Kidney tubule cell (primary cell): ENCODE results near the gene SLCO1A2.

ENCODE experiments used
- DNase-seq: peaks from one replicate; pipeline ENCODE4 v3.0.0-alpha.2; 2018; ENCODE audit warnings: low spot score

The SLCO1A2 gene

DNA sequence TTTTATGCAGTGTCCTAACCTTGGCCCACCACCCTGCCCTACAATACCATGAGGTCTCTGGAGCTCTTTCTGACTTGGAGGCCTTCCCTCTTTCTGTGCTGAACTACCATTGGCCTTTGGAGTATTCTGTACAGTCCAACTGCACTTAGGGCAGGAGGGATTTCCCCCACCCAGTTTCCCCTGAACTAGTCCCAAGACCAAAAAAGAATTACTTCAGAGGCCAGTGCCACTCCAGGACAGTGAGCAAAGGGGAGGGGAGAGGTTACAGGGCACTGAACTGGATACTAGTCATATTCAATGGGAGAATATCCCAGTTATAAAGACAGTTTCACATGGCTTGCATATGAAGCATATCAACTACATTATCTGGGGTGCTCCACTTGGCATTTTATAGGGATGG lies 6.1 kb downstream of the SLCO1A2 start:
- no peak for DNase-seq

- DNase-seq, result no peak
Observed at GRCh38 chr12:21324551-21324950, 10.2 kb downstream of the SLCO1A2 start.

DNA sequence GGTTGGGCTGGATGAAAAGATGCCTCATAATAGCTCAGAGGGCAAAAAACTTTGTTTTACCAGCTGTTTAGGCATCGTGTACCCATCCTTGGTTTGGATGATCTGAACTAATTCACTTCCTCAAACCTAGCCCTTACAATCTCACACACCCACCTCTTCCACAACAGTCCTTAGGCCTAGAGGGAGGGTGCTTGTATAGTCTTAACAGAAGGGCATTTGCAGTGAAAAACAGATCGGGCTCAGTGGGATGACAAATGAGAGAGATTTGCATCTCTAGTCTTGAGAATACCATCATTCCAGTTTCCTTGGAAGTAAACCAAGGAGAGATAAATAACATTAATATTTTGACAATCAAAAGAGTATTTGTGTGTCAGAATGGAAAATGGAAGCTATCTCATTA lies 11.0 kb downstream of the SLCO1A2 start:
- DNase-seq, result no peak

DNA sequence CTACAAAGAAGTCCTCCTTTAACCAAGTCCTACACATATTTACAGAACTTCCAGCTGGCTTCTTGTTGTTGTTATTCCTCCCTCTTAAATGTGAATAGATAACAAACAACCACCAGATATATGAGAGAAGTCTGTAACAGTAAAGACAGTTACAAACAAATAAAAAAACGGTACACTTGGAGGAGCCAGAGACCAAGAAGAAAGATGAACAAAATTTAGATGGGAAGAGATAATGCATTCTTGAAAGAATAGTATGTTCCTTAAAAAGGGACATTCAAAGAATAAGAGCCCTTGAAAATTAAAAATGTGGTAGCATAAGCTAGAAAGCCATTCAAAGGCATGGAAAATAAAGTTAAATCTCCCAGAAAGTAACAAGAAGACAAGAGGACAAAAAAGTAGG lies 25.9 kb downstream of the SLCO1A2 start:
- DNase-seq, result no peak

DNA sequence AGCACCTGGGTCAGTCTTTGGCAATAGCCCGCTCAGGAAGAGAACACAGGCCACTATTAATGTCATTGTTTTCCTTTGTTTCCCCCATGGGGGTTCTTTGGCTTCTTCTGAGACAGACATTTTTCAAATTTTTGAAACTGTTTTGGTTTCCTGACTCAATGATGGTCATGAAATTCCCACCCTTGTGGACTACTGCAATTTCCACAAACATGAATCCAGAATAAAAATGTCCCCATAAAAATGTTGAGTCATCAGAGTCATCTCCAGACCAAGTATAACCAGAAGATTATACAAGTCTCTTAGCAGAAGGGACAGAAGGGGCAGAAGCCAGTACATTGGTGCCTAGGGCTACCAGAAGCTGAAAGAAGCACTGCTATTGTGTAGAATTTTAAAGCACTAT lies 29.1 kb downstream of the SLCO1A2 start:
- no peak for DNase-seq

DNA sequence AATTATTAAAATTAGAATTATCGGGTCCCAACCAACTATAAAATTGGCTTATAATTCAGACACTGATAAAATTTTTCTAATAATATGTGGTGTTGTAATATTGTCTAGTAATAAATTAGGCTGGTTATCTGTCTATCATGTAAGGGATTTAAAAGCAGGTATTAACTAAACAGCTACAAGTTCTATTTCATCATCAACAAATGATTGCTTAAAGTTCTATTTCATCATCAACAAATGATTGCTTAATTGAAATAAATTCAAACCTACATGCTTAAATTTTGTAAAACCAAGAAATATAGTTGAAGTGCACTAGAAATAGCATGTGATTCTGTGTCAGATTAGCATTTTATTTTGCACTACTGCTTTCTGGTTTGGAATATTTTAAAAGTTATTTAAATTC lies 34.1 kb downstream of the SLCO1A2 start:
- DNase-seq, result no peak

- peak; percentile 20 for DNase-seq
Observed at GRCh38 chr12:21296751-21297406, 37.8 kb downstream of the SLCO1A2 start.

GRCh38 chr12:21296348-21296747 lies 38.4 kb downstream of the SLCO1A2 start:
- DNase-seq, result no peak

DNA sequence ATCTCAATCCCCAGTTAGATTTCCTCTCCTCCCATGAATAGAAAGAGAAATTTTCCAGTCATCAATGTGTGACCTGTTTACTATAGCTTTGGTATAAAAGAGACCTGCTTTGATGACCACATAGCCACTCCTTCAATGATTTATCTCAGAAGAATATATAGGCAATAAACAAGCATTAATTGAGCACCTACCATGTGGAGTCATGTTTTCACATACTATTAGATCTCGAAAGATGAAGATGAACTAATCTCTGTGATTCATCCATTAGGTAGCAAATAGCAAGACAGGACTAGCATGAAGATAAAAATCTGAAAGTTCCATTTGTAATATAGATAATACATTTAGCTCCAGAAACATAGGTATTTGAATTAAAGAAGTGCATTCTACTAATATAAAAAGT lies 40.5 kb downstream of the SLCO1A2 start:
- no peak for DNase-seq

DNA sequence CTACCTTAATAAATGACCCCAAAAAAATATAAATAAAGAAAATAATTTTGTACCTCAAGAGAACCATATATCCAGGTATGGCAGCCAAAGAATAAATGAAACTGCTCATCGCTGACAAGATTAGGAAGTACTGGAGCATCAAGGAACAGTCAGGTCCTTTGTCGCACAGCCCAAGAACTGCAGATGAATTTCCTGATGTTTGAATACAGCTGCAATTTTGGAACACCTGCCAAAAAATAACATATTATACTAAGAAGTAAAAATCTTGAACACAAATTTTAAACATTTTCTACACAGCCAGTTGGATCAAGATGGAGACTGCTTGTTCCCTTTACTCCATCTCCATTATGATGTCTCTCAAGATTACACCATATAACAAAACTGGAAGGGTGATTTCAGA lies 42.6 kb downstream of the SLCO1A2 start:
- no peak for DNase-seq

DNA sequence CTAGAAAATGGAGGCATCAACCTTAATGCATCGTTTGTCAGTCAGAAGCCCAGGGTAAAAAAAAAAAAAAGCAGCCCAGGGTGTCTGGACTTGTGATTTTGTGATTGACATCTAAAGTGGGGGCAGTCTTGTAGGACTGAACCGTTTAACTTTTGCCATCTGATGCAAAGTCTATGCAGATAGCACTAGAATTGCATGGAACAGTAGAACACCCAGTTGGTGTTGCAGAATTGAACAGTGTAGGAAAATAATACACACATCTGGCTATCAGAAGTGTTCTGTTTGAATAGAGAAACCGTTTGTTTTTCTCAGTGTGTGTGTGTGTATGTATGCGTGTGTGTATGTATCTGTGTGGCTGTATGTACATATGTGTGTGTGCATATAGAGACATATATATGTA lies 45.0 kb downstream of the SLCO1A2 start:
- DNase-seq, result no peak

GRCh38 chr12:21276826-21277225 lies 57.9 kb downstream of the SLCO1A2 start:
- DNase-seq, result no peak

GRCh38 chr12:21265932-21266331 lies 68.8 kb downstream of the SLCO1A2 start:
- DNase-seq, result no peak

- DNase-seq, result no peak
Observed at GRCh38 chr12:21264232-21264631, 70.5 kb downstream of the SLCO1A2 start.

GRCh38 chr12:21257172-21257571 lies 77.5 kb downstream of the SLCO1A2 start:
- no peak for DNase-seq

- DNase-seq, result no peak
Observed at GRCh38 chr12:21252070-21252469, 82.6 kb downstream of the SLCO1A2 start.

- DNase-seq, result peak; percentile 40
Observed at GRCh38 chr12:21248679-21249078, 86.0 kb downstream of the SLCO1A2 start.

- DNase-seq, result no peak
Observed at GRCh38 chr12:21239866-21240265, 94.9 kb downstream of the SLCO1A2 start.

DNA sequence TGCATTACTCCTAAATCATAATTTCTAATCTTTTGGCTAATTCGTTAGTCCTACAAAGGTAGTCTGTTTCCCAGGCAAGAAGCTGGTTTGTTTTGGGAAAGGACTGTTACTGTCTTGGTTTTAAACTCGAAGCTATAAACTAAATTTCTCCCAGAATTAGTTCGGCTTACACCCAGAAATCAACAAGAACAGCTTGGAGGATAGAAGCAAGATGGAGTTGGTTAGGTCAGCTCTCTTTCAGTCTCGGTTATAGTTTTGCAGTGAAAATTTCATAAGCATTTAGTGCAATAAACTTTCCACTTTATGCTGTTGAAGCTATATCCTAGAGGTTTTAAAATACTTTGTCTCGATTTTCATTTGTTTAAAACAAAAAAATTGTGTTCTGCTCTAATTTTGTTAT lies 100.3 kb downstream of the SLCO1A2 start:
- DNase-seq, result no peak

DNA sequence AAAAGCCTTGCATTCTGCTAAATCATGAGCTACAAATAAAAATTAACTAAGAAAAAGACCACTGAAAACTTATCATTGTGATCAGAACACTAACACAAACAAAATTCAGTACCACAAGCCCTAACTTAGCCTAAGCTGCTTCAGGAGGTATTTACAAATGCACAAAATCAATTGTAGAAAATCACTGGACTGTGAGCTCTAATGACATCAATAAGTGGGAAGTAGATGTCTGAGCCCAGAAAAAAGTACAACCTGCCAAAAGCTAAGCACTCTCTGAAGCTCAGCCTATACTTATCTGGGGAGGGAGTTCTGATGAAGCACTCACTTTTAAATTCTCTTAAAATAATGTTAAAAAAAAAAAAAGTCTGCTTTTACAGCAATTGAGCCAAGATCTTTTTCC lies 110.8 kb downstream of the SLCO1A2 start:
- DNase-seq, result no peak

DNA sequence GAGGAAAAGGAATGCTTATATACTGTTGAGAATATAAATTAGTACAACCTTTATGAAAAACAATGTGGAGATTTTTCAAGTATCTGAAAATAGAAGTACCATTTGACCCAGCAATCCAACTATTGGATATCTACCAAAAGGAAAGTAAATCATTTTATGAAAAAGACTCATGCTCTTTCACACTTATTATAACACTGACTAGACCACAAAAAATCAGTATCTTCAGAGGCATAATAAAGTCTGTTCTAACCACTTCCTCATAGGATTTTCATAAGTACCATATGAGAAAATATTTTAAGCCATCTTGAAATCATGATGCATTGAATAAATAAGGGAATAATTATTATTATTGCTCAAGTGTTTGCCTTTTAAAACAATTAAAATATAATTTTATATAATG lies 112.9 kb downstream of the SLCO1A2 start:
- DNase-seq, result no peak

- DNase-seq, result no peak
Observed at GRCh38 chr12:21221072-21221471, 113.6 kb downstream of the SLCO1A2 start.

- no peak for DNase-seq
Observed at GRCh38 chr12:21220266-21220665, 114.5 kb downstream of the SLCO1A2 start.

DNA sequence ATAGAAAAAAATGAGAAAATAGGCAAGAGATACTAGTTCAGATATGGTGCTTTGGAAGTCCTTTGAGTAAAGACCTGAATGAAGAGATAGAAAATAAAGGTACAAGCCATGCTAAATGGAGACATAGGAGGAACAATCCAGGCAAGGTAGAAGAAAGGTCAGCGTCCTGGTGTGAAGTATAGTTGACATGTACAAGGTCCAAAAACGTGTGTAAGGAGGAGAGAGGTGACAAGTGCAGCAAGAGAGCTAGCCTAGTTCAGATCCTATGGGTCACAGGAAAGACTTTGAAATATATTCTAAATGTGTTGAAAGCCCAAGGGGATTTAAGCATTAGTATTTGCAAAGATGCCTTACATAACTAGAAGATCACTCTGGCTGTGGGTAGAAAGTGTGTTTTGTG lies 115.5 kb downstream of the SLCO1A2 start:
- DNase-seq, result no peak
